Trophoblast cell (in vitro differentiated cells and primary cell): ENCODE results near the gene C17orf75.

ENCODE experiments used
- DNase-seq, 2 donors: peaks; one replicate each; pipeline ENCODE4 v3.0.0-alpha.2; 2016
- H2AFZ ChIP-seq: 2 replicates; pipeline ENCODE4 v1.6.1; 2013; ENCODE audit warnings: low read length, moderate library complexity, mild to moderate bottlenecking; ENCODE audit not compliant: insufficient read depth, poor library complexity
- H2AK5ac ChIP-seq: 2 replicates; pipeline ENCODE4 v1.6.1; 2013; ENCODE audit warnings: mild to moderate bottlenecking, low read length
- H2BK120ac ChIP-seq: 2 replicates; pipeline ENCODE4 v1.6.1; 2013; ENCODE audit warnings: low read length, mild to moderate bottlenecking, moderate library complexity; ENCODE audit not compliant: insufficient read depth, poor library complexity
- H2BK12ac ChIP-seq: 2 replicates; pipeline ENCODE4 v1.6.1; 2013; ENCODE audit warnings: mild to moderate bottlenecking, low read length, moderate library complexity
- H2BK5ac ChIP-seq: 2 replicates; pipeline ENCODE4 v1.6.1; 2013; ENCODE audit warnings: low read length, low read depth, moderate library complexity, mild to moderate bottlenecking; ENCODE audit not compliant: poor library complexity
- H3K14ac ChIP-seq: 2 replicates; pipeline ENCODE4 v1.6.1; 2013; ENCODE audit warnings: mild to moderate bottlenecking, low read length
- H3K18ac ChIP-seq: 2 replicates; pipeline ENCODE4 v1.6.1; 2013; ENCODE audit warnings: mild to moderate bottlenecking, low read length
- H3K23ac ChIP-seq: 2 replicates; pipeline ENCODE4 v1.6.1; 2013; ENCODE audit warnings: low read length
- H3K27ac ChIP-seq: 2 replicates; pipeline ENCODE4 v1.5.1; 2013; ENCODE audit warnings: low read depth, mild to moderate bottlenecking, inconsistent platforms, low read length, moderate library complexity
- H3K27me3 ChIP-seq: 2 replicates; pipeline ENCODE4 v1.6.1; 2013; ENCODE audit warnings: inconsistent platforms, mild to moderate bottlenecking, low read length, moderate library complexity; ENCODE audit not compliant: insufficient read depth
- H3K36me3 ChIP-seq, 2 experiments: 1 replicate in 1 of 2; 2 replicates in 1 of 2; pipeline ENCODE4 v1.6.1; 2013; ENCODE audit warnings: low read length in 2 of 2, mild to moderate bottlenecking in 2 of 2, moderate library complexity in 1 of 2; ENCODE audit not compliant: insufficient read depth in 2 of 2, control insufficient read depth in 1 of 2
- H3K4ac ChIP-seq: 2 replicates; pipeline ENCODE4 v1.6.1; 2013; ENCODE audit warnings: low read depth, mild to moderate bottlenecking, low read length, moderate library complexity
- H3K4me1 ChIP-seq, 2 experiments: 1 replicate in 1 of 2; 2 replicates in 1 of 2; pipeline ENCODE4 v1.6.1; 2013; ENCODE audit warnings: low read length in 2 of 2, mild to moderate bottlenecking in 2 of 2, moderate library complexity in 1 of 2; ENCODE audit not compliant: insufficient read depth in 2 of 2, control insufficient read depth in 1 of 2
- H3K4me2 ChIP-seq: 2 replicates; pipeline ENCODE4 v1.6.1; 2013; ENCODE audit warnings: inconsistent platforms, mild to moderate bottlenecking, low read length, moderate library complexity
- H3K4me3 ChIP-seq: 2 replicates; pipeline ENCODE4 v1.5.1; 2013; ENCODE audit warnings: mild to moderate bottlenecking, low read depth, low read length, inconsistent platforms
- H3K79me1 ChIP-seq: one replicate; pipeline ENCODE4 v1.6.1; 2013; ENCODE audit warnings: low read length
- H3K79me2 ChIP-seq: 2 replicates; pipeline ENCODE4 v1.6.1; 2013; ENCODE audit warnings: low read length, mild to moderate bottlenecking; ENCODE audit not compliant: control insufficient read depth, insufficient read depth, poor library complexity
- H3K9ac ChIP-seq: 2 replicates; pipeline ENCODE4 v1.6.1; 2013; ENCODE audit warnings: mild to moderate bottlenecking, low read length
- H3K9me3 ChIP-seq: 2 replicates; pipeline ENCODE4 v1.6.1; 2013; ENCODE audit warnings: low read depth, mild to moderate bottlenecking, control low read depth, inconsistent platforms, low read length; ENCODE audit not compliant: insufficient read depth
- H4K12ac ChIP-seq: 2 replicates; pipeline ENCODE4 v1.6.1; 2013; ENCODE audit warnings: low read depth, mild to moderate bottlenecking, low read length, moderate library complexity
- H4K8ac ChIP-seq: 2 replicates; pipeline ENCODE4 v1.6.1; 2013; ENCODE audit warnings: low read depth, mild to moderate bottlenecking, low read length, moderate library complexity
- H4K91ac ChIP-seq: one replicate; pipeline ENCODE4 v1.6.1; 2013; ENCODE audit warnings: low read depth, mild to moderate bottlenecking, low read length, moderate library complexity
- WGBS: extraction: QIAGEN DNeasy Blood & Tissue Kit; methylation state at CpG from one replicate; pipeline ENCODE4 v1.1.7; 2013; ENCODE audit warnings: missing lambda C conversion rate; ENCODE audit not compliant: insufficient read length, insufficient coverage; ENCODE audit errors: extremely low coverage; 5-methylcytosine and 5-hydroxymethylcytosine counted together

C17orf75 gene

GRCh38 chr17:32315171-32315570, 26.8 kb downstream of the C17orf75 start:
- no peak overlapping the region for H4K12ac ChIP-seq
- H3K27ac ChIP-seq = no peak overlapping the region

GRCh38 chr17:32314636-32315035, 27.3 kb downstream of the C17orf75 start:
- Histone ChIP-seq H4K91ac (no peak overlapping the region), H3K27ac (no peak overlapping the region), H3K79me1 (no peaks in the 10 kb centered on the region), H2BK5ac (no peak overlapping the region), H2AK5ac (no peak overlapping the region), H3K18ac (no peak overlapping the region), H4K12ac (no peak overlapping the region), H2BK120ac (no peak overlapping the region), H3K9ac (no peak overlapping the region), H3K23ac (no peak overlapping the region), H3K4me2 (no peak overlapping the region), H3K14ac (no peak overlapping the region), H3K79me2 (no peaks in the 10 kb centered on the region), H4K8ac (no peak overlapping the region), H3K4ac (no peak overlapping the region), H3K36me3 (no peaks in the 10 kb centered on the region), H3K27me3 (no peaks in the 10 kb centered on the region), H2BK12ac (no peak overlapping the region), H3K4me1 (no peaks in the 10 kb centered on the region), H3K4me3 (no peak overlapping the region), H2AFZ (no peak overlapping the region), H3K9me3 (no peaks in the 10 kb centered on the region)
- no peak for DNase-seq
- WGBS = no CpG with 5 or more reads among the region's 9 CpGs

More at GRCh38 chr17:32315171-32315570, 26.8 kb downstream of the C17orf75 start:
- H2AK5ac ChIP-seq = no peak overlapping the region
- H3K79me1 ChIP-seq = no peaks in the 10 kb centered on the region
- H4K91ac ChIP-seq = no peak overlapping the region
- no peak overlapping the region for H3K4me2 ChIP-seq
- H3K79me2 ChIP-seq = no peaks in the 10 kb centered on the region
- no peak overlapping the region for H3K4me3 ChIP-seq
- WGBS = no CpG with 5 or more reads among the region's 8 CpGs
- H3K36me3 ChIP-seq = no peaks in the 10 kb centered on the region
- no peak for DNase-seq
- no peaks in the 10 kb centered on the region for H3K9me3 ChIP-seq
- no peak overlapping the region for H2BK5ac ChIP-seq
- no peak overlapping the region for H3K18ac ChIP-seq
- H3K4me1 ChIP-seq = no peaks in the 10 kb centered on the region
- no peak overlapping the region for H3K23ac ChIP-seq
- H2BK12ac ChIP-seq = no peak overlapping the region
- no peak overlapping the region for H4K8ac ChIP-seq
- no peak overlapping the region for H2BK120ac ChIP-seq
- no peak overlapping the region for H3K9ac ChIP-seq
- H3K4ac ChIP-seq = no peak overlapping the region
- H3K14ac ChIP-seq = no peak overlapping the region
- H3K27me3 ChIP-seq = no peaks in the 10 kb centered on the region
- H2AFZ ChIP-seq = no peak overlapping the region

GRCh38 chr17:32311028-32311536, 30.9 kb downstream of the C17orf75 start:
- H3K4ac ChIP-seq = no peak overlapping the region
- no peak overlapping the region for H2AK5ac ChIP-seq
- H3K9ac ChIP-seq = no peak overlapping the region
- no peak overlapping the region for H3K23ac ChIP-seq
- no peaks in the 10 kb centered on the region for H3K9me3 ChIP-seq
- no peak overlapping the region for H3K27ac ChIP-seq
- H2BK5ac ChIP-seq = no peak overlapping the region
- H2AFZ ChIP-seq = no peak overlapping the region
- H3K4me2 ChIP-seq = no peak overlapping the region
- no CpG with 5 or more reads among the region's 9 CpGs for WGBS
- H3K79me1 ChIP-seq = no peaks in the 10 kb centered on the region
- H4K8ac ChIP-seq = no peak overlapping the region
- H4K91ac ChIP-seq = no peak overlapping the region
- H3K79me2 ChIP-seq = no peaks in the 10 kb centered on the region
- H3K4me1 ChIP-seq = no peaks in the 10 kb centered on the region
- H3K36me3 ChIP-seq = no peaks in the 10 kb centered on the region
- H3K14ac ChIP-seq = no peak overlapping the region
- H3K18ac ChIP-seq = no peak overlapping the region
- H3K4me3 ChIP-seq = no peak overlapping the region
- H2BK12ac ChIP-seq = no peak overlapping the region
- H3K27me3 ChIP-seq = no peaks in the 10 kb centered on the region
- no peak overlapping the region for H4K12ac ChIP-seq
- DNase-seq = no peak
- H2BK120ac ChIP-seq = no peak overlapping the region

GRCh38 chr17:32307658-32308057, 34.3 kb downstream of the C17orf75 start:
- no CpG with 5 or more reads among the region's 4 CpGs for WGBS
- Histone ChIP-seq H3K9ac (no peak overlapping the region), H3K79me2 (no peaks in the 10 kb centered on the region), H3K27ac (no peak overlapping the region), H4K91ac (no peak overlapping the region), H2BK12ac (no peak overlapping the region), H3K9me3 (no peaks in the 10 kb centered on the region), H2BK5ac (no peak overlapping the region), H3K14ac (no peak overlapping the region), H3K4me3 (no peak overlapping the region), H3K4me1 (peaks cover 9 to 11% of the 10 kb centered on the region in 2 experiments), H4K8ac (no peak overlapping the region), H3K79me1 (no peaks in the 10 kb centered on the region), H3K4me2 (no peak overlapping the region), H2AFZ (no peak overlapping the region), H3K23ac (no peak overlapping the region), H4K12ac (no peak overlapping the region), H2AK5ac (no peak overlapping the region), H3K4ac (no peak overlapping the region), H3K27me3 (no peaks in the 10 kb centered on the region), H3K36me3 (no peaks in the 10 kb centered on the region), H3K18ac (no peak overlapping the region), H2BK120ac (no peak overlapping the region)
- no peak for DNase-seq
